Epithelial cell of esophagus (primary cell): ENCODE results near the gene VTA1.
"Not testable (repeated sequence)": the region's sequence is repeated elsewhere in the genome, so short reads cannot be mapped to it uniquely, and the experiment has no call there.

ENCODE experiments used
- DNase-seq: peaks from one replicate; pipeline ENCODE4 v3.0.0; 2010; ENCODE audit warnings: low read depth
- H3K4me3 ChIP-seq: 2 replicates; pipeline ENCODE4 v1.5.1; 2011; ENCODE audit warnings: mild to moderate bottlenecking, low read length, control low read depth
- TF ChIP-seq, protein P1 (sequence below): IDR thresholded peaks from 2 replicates; pipeline ENCODE4 v1.5.1; 2011; ENCODE audit warnings: low read depth, mild to moderate bottlenecking, low read length, control low read depth, inconsistent platforms; ENCODE audit not compliant: insufficient read depth; ENCODE audit errors: missing control alignments

The VTA1 gene, protein sequence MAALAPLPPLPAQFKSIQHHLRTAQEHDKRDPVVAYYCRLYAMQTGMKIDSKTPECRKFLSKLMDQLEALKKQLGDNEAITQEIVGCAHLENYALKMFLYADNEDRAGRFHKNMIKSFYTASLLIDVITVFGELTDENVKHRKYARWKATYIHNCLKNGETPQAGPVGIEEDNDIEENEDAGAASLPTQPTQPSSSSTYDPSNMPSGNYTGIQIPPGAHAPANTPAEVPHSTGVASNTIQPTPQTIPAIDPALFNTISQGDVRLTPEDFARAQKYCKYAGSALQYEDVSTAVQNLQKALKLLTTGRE

DNA sequence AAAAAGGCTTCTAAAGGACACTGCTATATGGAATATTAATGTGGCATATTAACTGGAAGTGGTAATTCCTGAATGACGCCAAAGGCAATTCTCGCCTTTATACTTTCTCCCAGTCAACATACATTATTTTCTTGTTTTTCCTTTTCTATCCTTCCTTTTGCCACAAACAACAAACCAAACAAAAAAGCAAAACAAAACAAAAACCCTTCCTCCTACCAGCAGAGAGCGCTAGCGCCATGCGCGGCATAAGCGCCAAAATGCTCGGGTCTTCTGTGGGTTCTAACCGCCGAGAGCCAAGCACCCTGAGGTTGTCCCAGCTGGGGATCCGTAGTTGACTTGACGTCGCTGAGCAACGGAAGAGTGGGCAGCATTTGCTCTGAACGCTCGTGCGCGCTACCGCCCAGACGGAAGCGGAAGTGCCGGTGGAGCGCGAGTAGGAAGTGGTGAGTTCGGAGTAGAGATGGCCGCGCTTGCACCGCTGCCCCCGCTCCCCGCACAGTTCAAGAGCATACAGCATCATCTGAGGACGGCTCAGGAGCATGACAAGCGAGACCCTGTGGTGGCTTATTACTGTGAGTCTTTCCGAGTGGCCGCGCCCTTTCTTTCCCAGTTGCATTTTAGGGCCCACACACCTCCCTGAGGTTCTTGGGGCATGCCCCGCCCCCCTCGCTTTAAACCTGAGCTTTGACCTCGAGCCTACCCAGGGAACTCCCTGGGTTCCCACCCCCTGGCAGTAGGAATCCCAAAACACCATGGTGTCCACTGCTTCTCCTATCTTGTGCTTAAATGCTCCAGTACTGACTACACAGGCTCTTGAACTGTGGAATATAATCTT lies at the start of gene VTA1, which contains the start of gene NMBR:
TSS of gene VTA1 (plus strand) at position 436 of the 835 bp plus-strand sequence. CDS start at position 461, 25 bp downstream.
TSS of gene NMBR (minus strand) at position 295 of the 835 bp plus-strand sequence. CDS start 58,464 bp downstream, outside the sequence.
- H3K4me3 ChIP-seq, result peak within 1 kb of the TSS; percentile 92
- TF ChIP-seq, protein P1, sequence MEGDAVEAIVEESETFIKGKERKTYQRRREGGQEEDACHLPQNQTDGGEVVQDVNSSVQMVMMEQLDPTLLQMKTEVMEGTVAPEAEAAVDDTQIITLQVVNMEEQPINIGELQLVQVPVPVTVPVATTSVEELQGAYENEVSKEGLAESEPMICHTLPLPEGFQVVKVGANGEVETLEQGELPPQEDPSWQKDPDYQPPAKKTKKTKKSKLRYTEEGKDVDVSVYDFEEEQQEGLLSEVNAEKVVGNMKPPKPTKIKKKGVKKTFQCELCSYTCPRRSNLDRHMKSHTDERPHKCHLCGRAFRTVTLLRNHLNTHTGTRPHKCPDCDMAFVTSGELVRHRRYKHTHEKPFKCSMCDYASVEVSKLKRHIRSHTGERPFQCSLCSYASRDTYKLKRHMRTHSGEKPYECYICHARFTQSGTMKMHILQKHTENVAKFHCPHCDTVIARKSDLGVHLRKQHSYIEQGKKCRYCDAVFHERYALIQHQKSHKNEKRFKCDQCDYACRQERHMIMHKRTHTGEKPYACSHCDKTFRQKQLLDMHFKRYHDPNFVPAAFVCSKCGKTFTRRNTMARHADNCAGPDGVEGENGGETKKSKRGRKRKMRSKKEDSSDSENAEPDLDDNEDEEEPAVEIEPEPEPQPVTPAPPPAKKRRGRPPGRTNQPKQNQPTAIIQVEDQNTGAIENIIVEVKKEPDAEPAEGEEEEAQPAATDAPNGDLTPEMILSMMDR, result peak; percentile 96
- peak; percentile 100 for DNase-seq

DNA sequence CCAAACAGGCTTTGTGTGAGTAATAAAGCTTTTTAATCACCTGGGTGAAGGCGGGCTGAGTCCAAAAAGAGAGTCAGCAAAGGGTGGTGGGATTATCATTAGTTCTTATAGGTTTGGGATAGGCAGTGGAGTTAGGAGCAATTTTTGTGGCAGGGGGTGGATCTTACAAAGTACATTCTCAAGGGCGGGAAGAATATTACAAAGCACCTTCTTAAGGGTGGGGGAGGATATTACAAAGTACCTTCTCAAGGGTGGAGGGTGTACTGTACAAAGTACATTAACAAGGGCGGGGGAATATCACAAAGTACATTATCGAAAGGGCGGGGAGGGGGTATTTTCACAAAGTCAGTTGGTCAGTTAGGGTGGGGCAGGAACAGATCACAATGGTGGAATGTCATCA lies 42.2 kb upstream of the VTA1 start:
- H3K4me3 ChIP-seq, DNase-seq: not testable (repeated sequence)

DNA sequence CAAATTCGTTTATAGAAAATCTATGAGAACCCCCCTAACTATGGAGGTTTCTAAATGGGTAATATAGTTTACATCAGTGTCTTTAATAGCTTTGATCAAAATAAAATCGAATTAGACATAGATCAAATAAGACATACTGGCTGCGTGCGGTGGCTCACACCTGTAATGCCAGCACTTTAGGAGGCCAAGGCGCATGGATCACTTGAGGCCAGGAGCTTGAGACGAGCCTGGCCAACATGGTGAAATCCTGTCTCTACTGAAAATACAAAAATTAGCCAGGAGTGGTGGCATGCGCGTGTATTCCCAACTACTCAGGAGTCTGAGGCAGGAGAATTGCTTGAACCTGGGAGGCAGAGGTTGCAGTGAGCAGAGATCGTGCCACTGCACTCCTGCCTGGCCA lies 36.2 kb upstream of the VTA1 start:
- DNase-seq, H3K4me3 ChIP-seq: not testable (repeated sequence)

DNA sequence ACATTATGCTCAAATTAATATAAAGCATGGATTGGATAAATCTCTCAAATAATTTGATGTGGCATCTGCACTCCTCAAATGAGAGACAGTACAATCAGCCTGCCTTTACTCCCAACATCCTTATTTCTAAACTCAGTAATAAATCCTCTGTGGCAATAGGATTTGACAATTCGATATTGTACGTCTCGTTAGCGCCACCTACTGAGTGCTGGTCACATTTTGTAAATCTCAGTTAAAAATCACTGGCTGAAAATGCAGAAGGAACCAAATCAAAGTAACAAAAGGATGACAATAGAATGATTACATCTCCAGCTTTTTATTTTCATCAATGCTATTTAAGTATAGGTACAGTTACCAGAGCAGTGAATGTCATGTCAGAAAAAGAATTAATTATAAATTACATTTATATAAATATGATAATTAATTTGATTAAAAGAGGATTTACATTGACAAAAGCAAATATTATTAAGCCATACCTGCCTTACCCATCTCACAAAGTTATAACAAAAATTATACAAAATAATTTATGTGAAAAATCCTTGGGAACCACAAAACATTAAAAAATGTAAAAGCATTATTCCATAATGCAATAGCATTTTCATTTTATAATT lies 34.5 kb upstream of the VTA1 start:
- TF ChIP-seq, protein P1, result peak; percentile 81
- no peak overlapping the region for H3K4me3 ChIP-seq
- peak; percentile 81 for DNase-seq

DNA sequence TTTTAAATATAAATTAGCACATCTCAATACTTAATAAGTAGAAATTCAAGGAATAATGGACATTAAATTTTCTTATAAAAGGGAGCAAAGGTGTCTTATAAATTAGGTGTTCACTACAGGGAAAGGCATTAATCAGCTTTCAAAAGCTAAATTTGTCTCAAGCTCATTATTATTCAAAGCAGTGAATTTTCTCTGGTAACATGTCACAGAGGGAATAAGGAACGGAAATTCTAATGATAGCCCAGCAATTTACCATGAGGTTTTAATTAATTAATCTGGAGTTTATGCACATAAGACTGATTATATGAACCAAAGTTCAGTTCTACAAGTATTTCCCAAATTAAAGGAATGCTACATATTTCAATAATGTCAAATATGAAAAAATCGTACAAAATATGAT lies 29.7 kb upstream of the VTA1 start:
- TF ChIP-seq, protein P1, result no peak
- H3K4me3 ChIP-seq, result no peak overlapping the region
- DNase-seq, result no peak

DNA sequence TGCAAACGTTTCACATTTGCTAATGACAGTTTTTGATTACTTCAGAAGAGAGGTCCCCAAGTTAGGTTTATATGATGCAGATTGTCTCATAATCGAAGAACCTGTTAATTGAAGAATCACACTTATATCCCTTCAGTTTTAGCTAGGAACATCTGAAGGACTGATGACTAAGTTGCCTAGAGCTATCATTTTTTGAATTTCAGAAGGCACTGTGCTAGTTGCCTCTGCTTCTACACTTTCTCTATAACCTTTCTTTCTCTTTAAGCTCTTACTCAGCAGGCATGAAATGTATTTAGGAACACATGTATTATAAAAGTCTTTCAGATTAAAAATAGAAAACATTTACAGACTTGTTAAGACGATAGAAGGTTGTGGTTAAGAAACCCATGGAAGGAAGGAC lies 28.7 kb upstream of the VTA1 start:
- peak; percentile 4 for DNase-seq
- no peak overlapping the region for H3K4me3 ChIP-seq
- TF ChIP-seq, protein P1, result no peak

DNA sequence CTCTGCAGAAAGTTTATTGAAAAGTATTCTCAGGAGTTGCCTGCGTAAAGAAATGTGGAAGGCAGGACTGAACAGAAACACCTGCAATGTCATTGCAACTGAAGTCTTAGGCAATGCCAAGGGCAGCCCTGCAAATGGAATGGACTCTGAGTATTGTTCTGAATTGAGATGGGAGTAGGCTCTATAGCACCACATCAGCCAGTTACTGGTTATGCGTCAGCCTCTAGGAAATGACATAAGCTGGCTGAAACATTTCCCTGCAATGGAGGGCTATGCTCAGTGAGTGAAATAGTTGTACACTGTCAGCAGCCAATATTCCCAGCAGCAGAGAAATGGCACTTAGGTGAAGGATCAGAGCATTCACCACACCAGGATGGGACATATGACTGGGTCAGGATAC lies 28.1 kb upstream of the VTA1 start:
- DNase-seq, result peak; percentile 20
- H3K4me3 ChIP-seq, result no peak overlapping the region
- TF ChIP-seq, protein P1, result no peak

DNA sequence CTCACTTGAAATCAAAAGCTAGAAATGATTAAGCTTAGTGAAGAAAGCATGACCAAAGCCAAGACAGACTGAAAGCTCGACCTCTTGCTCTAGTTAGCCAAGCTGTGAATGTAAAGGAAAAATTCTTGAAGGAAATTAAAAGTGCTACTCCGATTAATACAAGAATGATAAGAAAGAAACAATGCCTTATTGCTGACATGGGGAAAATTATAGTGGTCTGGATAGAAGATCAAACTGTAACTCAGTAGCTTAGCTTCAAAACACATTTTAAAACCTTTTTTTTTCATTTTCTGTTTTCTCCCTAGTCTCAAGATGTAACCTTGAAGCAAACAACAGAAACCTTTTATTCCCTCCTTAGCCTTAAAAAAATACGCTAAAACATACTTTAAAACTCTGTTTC lies 25.7 kb upstream of the VTA1 start:
- no peak overlapping the region for H3K4me3 ChIP-seq
- TF ChIP-seq, protein P1, result no peak

More for the DNA sequence above, 25.7 kb upstream of the VTA1 start:
- DNase-seq, result no peak
